ENCODE measurements around the gene DHDDS. TPM values are rescaled to one million over a fixed set of nuclear protein-coding genes. Genes with fewer than 3 reads are reported as not detected.

Gene DHDDS
- total and polyA plus RNA-seq, 4 donors = 22.6 to 57.4 (median 32.8) TPM

DNA sequence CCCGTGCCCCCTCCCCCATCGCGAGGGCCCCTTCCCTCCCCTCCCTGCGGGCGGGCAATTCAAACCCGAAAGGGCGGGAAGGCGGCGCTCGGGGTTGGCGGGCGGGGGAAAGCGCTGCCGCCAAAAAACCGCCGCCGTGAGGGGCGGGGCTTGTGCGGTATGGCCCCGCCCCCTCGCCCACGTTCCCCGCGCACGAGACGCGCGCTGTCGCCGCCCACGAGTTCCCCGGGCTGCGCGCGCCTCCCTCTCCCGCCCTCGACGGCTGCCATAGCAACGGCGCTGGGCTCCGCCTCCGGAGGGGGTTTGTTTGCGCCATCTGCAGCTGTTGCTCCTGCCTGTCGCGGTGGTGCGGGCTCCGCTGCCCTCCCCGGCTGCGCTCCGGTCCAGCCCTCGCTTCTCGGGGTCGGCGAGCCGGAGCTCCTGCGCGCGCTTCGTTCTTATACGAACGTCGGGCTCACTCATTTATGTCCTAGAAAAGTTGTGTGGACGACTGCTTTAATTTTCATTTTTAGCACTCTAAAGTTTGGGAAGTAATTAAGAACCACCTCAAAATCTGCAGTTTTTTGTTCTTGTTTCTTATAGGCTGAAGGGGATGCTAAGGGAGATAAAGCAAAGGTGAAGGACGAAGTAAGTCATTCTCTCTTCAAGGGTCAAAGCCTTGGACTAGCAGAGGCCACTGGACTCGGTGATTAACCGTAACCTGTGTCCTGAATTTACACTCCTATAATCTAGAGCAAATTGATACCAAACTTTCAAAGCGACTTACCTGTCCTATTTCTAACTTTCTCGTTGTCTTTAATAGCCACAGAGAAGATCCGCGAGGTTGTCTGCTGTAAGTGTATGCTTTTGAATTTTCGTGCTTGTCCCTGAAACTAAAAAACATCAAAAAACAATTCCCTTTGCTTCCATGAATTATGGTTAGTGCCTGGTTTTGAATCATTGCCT is 41.1 kb downstream of the DHDDS start:
- H3K36me3 ChIP-seq (ENCODE audit: control insufficient read depth in 4 of 4, insufficient read depth in 4 of 4, low read length in 4 of 4) = peaks cover 16 to 32% (median 20%) of the 10 kb centered on the region in 4 donors
- no peak for TF ChIP-seq CTCF (IDR thresholded peaks at IDR 0.05; ENCODE audit: control extremely low read depth, extremely low read depth)
- H3K9ac ChIP-seq (ENCODE audit: insufficient read depth in 1 of 2, low read length in 2 of 2) = peak overlapping the region in 1 of 2 donors; percentile 65
- peak; percentile 95 to 98 (median 96) for DNase-seq
- no peaks in the 10 kb centered on the region for H3K27me3 ChIP-seq (ENCODE audit: control insufficient read depth in 3 of 3, insufficient read depth in 3 of 3, low read length in 2 of 3)
- H3K4me3 ChIP-seq = peak overlapping the region; percentile 96
- H3K27ac ChIP-seq (ENCODE audit: low read depth in 1 of 2, low read length in 1 of 2) = peak overlapping the region; percentile 95 to 100
- peak; percentile 89 for ATAC-seq (ENCODE audit: insufficient read depth, low FRiP score)
- 4 to 6% methylated on average over 47 to 71 of the region's 71 CpGs for WGBS, 2 donors
- no peaks in the 10 kb centered on the region for H3K9me3 ChIP-seq (ENCODE audit: control insufficient read depth in 4 of 4, insufficient read depth in 3 of 4, low read length in 3 of 4)
- H3K4me1 ChIP-seq (ENCODE audit: control insufficient read depth in 5 of 5, insufficient read depth in 5 of 5, low read length in 5 of 5) = peaks cover 0 to 28% (median 9%) of the 10 kb centered on the region in 5 donors

DNA sequence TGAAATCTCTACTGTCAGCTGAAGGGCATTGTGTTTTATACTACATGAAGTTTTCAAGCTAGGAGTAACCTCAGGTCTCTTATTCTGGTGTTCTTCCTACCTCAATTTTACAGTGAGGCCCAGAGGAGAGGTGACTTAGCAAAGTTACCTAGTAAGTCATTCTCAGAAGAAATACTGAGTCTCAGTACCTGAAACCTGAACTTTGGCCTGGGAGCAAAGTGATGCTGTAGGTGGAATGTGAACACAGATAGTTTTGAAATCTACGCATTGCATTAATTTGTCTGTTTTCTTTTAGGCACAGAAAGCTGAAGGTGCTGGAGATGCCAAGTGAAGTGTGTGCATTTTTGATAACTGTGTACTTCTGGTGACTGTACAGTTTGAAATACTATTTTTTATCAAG is 42.7 kb downstream of the DHDDS start:
- H3K36me3 ChIP-seq (ENCODE audit: control insufficient read depth in 4 of 4, insufficient read depth in 4 of 4, low read length in 4 of 4) = peaks cover 16 to 30% (median 20%) of the 10 kb centered on the region in 4 donors

GRCh38 chr1:26475989-26476388 is 43.9 kb downstream of the DHDDS start:
- ATAC-seq (ENCODE audit: insufficient read depth, low FRiP score) (no peak), DNase-seq (no peak)
- H3K4me1 ChIP-seq (ENCODE audit: control insufficient read depth in 5 of 5, insufficient read depth in 5 of 5, low read length in 5 of 5) = peaks cover 0 to 22% (median 5%) of the 10 kb centered on the region in 5 donors
- no peak overlapping the region for H3K4me3 ChIP-seq
- H3K9ac ChIP-seq (ENCODE audit: insufficient read depth in 1 of 2, low read length in 2 of 2) = no peak overlapping the region
- no peak for TF ChIP-seq CTCF (IDR thresholded peaks at IDR 0.05; ENCODE audit: control extremely low read depth, extremely low read depth)
- peaks cover 16 to 26% (median 20%) of the 10 kb centered on the region in 4 donors for H3K36me3 ChIP-seq (ENCODE audit: control insufficient read depth in 4 of 4, insufficient read depth in 4 of 4, low read length in 4 of 4)
- no peaks in the 10 kb centered on the region for H3K27me3 ChIP-seq (ENCODE audit: control insufficient read depth in 3 of 3, insufficient read depth in 3 of 3, low read length in 2 of 3)
- H3K9me3 ChIP-seq (ENCODE audit: control insufficient read depth in 4 of 4, insufficient read depth in 3 of 4, low read length in 3 of 4) = no peaks in the 10 kb centered on the region
- H3K27ac ChIP-seq (ENCODE audit: low read depth in 1 of 2, low read length in 1 of 2) = no peak overlapping the region
- 90 to 91% methylated on average over 3 of the region's 3 CpGs for WGBS, 2 donors

More for the DNA sequence above, 42.7 kb downstream of the DHDDS start:
- no peak overlapping the region for H3K4me3 ChIP-seq
- ATAC-seq (ENCODE audit: insufficient read depth, low FRiP score) (no peak), DNase-seq (no peak)
- H3K27ac ChIP-seq (ENCODE audit: low read depth in 1 of 2, low read length in 1 of 2) = no peak overlapping the region
- no peaks in the 10 kb centered on the region for H3K27me3 ChIP-seq (ENCODE audit: control insufficient read depth in 3 of 3, insufficient read depth in 3 of 3, low read length in 2 of 3)
- WGBS, 2 donors = 85 to 99% methylated on average over 1 of the region's 1 CpG
- no peaks in the 10 kb centered on the region for H3K9me3 ChIP-seq (ENCODE audit: control insufficient read depth in 4 of 4, insufficient read depth in 3 of 4, low read length in 3 of 4)
- TF ChIP-seq CTCF (IDR thresholded peaks at IDR 0.05; ENCODE audit: control extremely low read depth, extremely low read depth) = no peak
- H3K9ac ChIP-seq (ENCODE audit: insufficient read depth in 1 of 2, low read length in 2 of 2) = no peak overlapping the region
- peaks cover 0 to 28% (median 9%) of the 10 kb centered on the region in 5 donors for H3K4me1 ChIP-seq (ENCODE audit: control insufficient read depth in 5 of 5, insufficient read depth in 5 of 5, low read length in 5 of 5)
